NCI-H510A treated with DMSO at 0.1 percent for 48 hours (cell line): ENCODE results near the gene POLH.

Source experiments
- DNase-seq: peaks from one replicate; lab custom pipeline; 2025; lab: John Stamatoyannopoulos, UW

Gene POLH

GRCh38 chr6:43606019-43606418 is 30.0 kb downstream of the POLH start:
- DNase-seq: no peak

DNA sequence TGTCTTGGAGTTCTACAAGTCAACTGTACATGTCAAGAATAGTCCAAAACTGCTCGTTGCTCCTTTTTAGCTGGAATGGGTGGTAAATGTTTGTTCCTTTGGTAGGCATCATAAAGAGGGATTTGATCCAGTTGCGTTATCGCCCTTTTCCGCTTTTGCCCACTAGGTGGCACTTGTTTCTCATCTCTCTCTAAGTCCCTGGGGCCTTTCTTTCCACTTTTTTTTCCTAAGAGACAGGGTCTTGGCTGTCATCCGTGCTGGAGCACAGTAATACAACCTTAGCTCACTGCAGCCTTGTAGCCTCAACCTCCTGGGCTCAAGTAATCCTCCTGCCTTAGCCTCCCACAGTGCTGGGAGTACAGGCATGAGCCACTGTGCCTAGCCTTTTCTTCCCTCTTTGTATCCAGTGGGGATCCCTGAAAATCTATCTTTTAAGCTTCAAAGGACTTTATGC is 32.4 kb downstream of the POLH start:
- peak; percentile 86 for DNase-seq

DNA sequence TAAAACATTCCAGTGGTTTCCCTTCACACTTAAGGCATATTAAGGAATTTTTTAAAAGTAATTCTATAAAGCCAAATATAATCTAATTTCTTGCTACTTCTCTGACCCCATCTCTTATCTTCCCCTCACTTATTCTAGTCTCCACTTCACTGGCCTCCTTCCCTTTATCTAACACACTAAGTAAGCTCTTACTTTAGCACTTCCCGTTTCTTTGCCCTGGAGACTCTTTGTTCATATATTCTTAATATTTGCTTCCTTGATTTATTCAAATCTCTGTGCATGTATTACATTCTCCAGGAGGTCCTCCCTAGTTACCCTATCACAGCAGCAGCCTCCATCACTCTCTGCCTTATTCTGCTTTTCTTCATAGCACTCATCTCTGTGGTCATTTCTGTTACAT is 32.8 kb downstream of the POLH start:
- no peak for DNase-seq

GRCh38 chr6:43609402-43609801 is 33.4 kb downstream of the POLH start:
- DNase-seq: no peak

- DNase-seq: no peak
Measured at GRCh38 chr6:43610431-43610830, 34.4 kb downstream of the POLH start.

GRCh38 chr6:43613721-43614395 is 37.9 kb downstream of the POLH start:
- DNase-seq: no peak

DNA sequence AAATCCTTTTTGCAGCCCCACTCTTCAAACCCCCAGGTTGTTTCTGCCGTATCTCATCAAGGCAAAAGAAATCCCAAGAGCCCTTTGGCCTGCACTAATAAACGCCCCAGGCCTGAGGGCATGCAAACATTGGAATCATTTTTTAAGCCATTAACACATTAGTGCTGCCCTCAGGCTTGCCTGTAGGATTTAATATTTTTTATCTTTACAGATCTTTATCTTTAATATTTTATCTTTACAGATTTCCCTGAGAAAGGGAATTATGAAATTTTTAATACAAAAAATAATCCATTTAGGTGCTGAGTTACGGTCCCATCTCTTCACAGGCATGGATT is 38.4 kb downstream of the POLH start:
- no peak for DNase-seq

- DNase-seq: no peak
Measured at GRCh38 chr6:43616725-43617472, 40.9 kb downstream of the POLH start.

GRCh38 chr6:43621078-43621835 is 45.3 kb downstream of the POLH start:
- DNase-seq: no peak

DNA sequence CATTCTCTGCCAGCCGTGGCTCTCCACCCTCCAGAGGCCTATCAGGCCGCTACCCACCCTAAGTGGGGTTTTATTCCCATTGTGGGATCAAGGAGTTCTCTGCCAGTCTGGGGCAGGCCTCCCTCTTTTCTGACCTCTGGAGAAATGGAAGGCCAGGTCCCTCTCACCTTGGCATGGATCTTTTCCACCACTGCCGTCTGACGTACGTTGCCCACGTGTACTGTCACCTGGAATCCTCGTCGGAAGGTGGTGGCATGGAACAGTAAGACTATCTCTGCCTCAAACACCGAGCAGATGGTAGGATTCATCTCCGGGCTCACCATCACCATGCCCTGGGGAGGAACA is 45.8 kb downstream of the POLH start:
- no peak for DNase-seq

GRCh38 chr6:43622541-43622940 is 46.6 kb downstream of the POLH start:
- no peak for DNase-seq

DNA sequence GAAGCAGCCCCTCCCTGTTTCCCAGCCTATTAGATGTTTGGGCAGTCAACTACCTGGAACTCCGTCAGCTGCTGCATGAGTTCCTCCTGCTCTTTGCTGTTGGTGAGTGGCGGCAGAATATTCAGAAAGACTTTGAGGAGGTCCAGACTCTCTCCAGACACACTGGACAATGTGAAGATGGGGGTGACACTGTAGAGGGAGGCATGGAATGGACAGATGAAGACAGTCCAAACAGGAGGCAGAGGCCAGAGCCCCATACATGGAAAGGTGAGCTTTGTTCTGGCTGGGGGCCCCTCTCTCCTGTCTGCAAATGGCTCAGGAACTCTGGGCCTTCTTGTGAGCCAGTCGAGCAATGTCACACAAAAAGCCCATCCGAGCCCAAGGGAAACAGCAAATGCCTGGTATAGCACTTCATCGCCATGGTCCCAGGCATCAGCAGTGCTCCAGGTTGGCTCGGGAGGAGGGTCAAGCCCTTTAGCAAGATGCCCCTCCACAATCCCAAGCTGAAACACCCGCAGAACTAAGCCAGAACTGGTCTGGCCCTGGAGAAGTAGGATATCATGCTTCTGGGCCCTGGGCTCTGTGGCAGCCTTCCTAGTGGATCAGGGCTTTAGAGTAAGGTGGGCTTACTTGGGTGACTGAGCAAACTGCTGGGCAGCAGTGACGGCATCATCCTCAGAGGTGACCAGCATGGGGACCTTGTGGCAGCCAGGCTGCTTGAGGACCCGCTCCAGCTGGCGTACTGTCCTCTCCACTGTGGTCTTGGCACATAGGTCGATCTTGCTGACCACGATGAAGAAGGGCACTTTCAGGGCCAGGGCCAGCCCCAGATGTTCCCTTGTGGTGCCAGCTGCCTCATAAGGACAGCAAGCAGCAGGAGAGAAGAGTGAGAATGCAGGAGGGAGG is 48.1 kb downstream of the POLH start:
- DNase-seq: no peak

DNA sequence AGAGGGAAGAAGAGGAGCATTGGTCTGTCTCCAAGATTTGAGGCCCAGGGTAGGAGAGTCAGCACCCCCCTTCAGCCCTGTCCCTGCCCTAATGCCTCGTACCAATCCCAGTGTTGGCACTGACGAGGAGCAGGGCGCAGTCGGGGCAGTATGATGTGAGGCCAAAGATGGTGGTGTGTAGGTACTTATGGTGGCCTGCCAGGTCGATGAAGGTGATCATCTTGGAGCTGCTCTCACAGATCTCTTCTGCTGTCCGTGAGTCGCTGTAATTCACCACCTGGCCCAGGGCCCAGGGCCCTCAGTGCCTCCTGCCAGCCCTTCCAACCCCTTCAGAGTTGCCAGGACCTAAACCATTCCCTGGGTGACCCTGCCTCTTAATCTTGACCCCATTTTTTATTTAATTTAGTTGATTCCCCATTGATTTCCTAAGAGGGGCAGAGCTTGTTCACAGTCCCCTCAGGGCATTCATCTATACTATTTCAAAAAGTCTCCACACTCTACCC is 48.9 kb downstream of the POLH start:
- no peak for DNase-seq

DNA sequence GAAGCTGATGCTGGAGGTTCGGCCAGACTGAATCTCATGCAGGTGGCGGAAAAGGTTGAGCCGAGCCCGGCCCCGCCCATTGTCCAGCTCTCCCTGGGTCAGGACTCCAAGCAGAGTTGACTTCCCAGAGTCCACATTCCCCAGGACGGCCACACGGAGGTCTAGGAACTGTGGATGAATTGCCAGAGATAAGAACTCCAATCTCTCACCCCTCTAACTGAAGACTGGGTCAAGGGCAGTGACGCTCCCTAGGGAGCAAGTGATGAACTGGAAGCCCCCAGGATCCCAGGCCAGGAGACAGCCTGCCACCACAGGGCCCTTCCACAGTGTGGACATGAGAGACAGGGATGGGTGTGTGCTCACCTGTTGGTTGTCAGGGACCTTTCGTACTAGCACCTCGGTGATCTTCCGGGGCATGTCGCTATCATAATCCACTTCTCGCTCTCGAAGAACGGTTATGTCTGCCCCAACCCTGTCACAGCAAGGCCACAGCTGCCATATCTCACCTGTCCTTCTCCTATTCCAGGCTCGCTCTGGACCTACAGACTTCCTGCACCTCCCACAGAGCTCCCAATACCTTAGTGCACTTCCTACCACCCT is 49.5 kb downstream of the POLH start:
- DNase-seq: no peak

DNA sequence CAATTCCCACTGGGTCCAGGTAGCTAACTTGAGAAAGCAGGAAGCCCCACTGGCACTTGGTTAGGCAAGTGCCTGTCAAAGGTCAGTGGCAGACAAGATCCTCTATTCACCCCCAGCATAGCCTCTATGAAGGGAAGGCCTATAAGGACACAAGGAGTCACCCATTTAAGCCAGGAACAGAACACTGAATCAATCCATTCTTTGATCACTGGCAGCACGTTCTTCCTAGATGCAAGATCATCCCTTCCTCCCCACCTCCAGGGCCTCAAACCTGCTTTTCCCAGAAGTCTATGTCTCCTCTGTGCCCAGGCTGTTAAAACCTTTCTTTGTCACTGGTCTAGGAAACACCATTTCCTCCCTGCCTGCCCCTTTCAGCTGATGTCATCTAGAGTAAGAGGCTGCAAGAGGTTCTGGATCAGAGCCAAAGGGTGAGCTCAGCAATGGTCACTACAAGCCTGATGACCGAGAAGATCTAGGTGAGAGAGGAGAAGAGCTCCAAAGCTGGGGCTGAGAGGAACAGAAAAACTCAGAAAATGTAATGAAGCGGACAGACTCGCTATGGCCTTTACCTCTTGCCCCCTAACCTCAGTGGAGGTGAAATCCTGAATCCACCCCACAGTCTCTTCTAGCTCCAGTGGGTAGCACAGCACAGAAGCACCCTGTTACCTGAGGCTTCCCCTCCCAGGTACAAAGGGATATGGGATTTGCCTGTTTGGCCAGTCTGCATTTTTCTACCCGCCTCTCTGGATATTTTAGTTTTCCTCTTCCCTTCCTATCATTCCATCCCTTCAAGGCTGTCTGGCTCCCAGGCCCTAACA is 51.2 kb downstream of the POLH start:
- DNase-seq: peak; percentile 97

DNA sequence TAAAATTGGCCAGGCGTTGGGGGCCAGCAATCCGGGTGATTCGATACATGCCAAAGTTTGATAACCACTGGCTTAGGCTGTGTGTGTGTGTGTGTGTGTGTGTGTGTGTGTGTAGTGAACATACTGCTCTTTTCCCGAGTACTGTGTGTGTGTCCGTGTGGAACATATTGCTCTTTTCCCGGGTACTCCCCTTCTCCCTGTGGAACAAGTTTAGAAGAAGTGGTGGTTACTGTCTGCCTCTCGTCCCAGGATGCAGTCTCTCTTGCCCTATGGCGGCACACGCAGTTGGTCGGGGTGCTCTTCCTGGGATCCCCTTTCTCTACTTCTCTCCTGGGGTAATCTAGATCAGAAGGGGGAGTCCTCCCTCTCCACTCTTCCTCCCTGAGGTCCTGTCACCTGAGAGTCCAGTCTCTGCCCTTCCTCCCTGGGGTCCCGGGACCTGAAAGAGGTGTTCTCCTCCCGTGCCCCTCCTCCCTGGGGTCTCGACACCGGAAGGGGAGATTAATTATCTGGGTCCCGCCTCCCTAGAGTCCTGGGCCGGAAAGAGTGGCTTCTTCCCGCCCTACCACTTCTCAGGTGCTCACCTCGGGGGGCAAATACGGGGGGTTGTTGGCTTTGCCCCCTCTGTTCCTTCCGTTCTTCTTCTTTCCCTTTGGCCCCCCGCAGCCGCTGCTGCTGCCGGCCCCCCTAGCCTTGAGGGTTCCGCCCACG is 52.6 kb downstream of the POLH start:
- peak; percentile 68 for DNase-seq

GRCh38 chr6:43629104-43629504 is 53.1 kb downstream of the POLH start, which contains the start of gene GTPBP2:
Gene GTPBP2 (minus strand): TSS chr6:43629264. CDS start chr6:43629162, 102 bp downstream.
- DNase-seq: peak; percentile 98

- peak; percentile 98 for DNase-seq
Measured at GRCh38 chr6:43629505-43630300, 53.7 kb downstream of the POLH start.
